ENCODE measurements around the gene TMEM171. TPM values are rescaled to one million over a fixed set of nuclear protein-coding genes. Genes with fewer than 3 reads are reported as not detected.

Gene TMEM171
- total RNA-seq, 1 donor from 2014 or later: not detected

- DNase-seq (ENCODE audit: missing footprints) (no peak), ATAC-seq (no peak)
- intact Hi-C loops (cut with DNase I): no loop called here
Measured at GRCh38 chr5:73178265-73178664, 57.9 kb downstream of the TMEM171 start.

- no peak for DNase-seq (ENCODE audit: missing footprints)
- no peak for ATAC-seq
- intact Hi-C loops (cut with DNase I): no loop called here
Measured at GRCh38 chr5:73179730-73180129, 59.4 kb downstream of the TMEM171 start.

- ATAC-seq (no peak), DNase-seq (ENCODE audit: missing footprints) (no peak)
- intact Hi-C loops (cut with DNase I): no loop called here
Measured at GRCh38 chr5:73180566-73180965, 60.2 kb downstream of the TMEM171 start.

Other genes starting within 250 kb of the TMEM171 start
- 23.0 TPM for gene FCHO2, start 164.5 kb upstream of the TMEM171 start, total RNA-seq
- not detected for gene TMEM174, start 52.6 kb downstream of the TMEM171 start, total RNA-seq

Measured in Right ventricle myocardium inferior (tissue), 1 donor.